Activated CD4-positive, alpha-beta T cell treated with anti-CD3 and anti-CD28 coated beads, Interleukin-2, amount 50 U/mL, for 24 hours (primary cell): ENCODE data around the gene FBXW9.
"Not testable (repeated sequence)": the region's sequence is repeated elsewhere in the genome, so short reads cannot be mapped to it uniquely, and the experiment has no call there.

Source experiments
- DNase-seq, 2 donors: peaks; one replicate each; pipeline ENCODE4 v3.0.0-alpha.2; 2020; ENCODE audit warnings: low read depth in 1 of 2, low spot score in 1 of 2

FBXW9 gene

GRCh38 chr19:12681074-12681987 lies 15.1 kb downstream of the FBXW9 start, which contains the start of gene DHPS:
Gene DHPS, minus strand, starts transcription at chr19:12681880. Its CDS starts 114 bp downstream, at chr19:12681766.
- DNase-seq: peak; percentile 73 to 91

GRCh38 chr19:12680034-12680433 lies 16.4 kb downstream of the FBXW9 start:
- DNase-seq: no peak

- not testable (repeated sequence) for DNase-seq
These were observed 18.4 kb downstream of the FBXW9 start for GRCh38 chr19:12678039-12678438.

- no peak for DNase-seq
These were observed 19.5 kb downstream of the FBXW9 start for GRCh38 chr19:12676928-12677327.

GRCh38 chr19:12676384-12676792 lies 20.0 kb downstream of the FBXW9 start:
- peak; percentile 73 to 86 for DNase-seq

- no peak for DNase-seq
These were observed 20.5 kb downstream of the FBXW9 start for GRCh38 chr19:12675940-12676339.

GRCh38 chr19:12675399-12675798 lies 21.0 kb downstream of the FBXW9 start:
- no peak for DNase-seq

- DNase-seq: no peak
These were observed 23.7 kb downstream of the FBXW9 start for GRCh38 chr19:12672744-12673143.

- DNase-seq: no peak
These were observed 26.1 kb downstream of the FBXW9 start for GRCh38 chr19:12670159-12670928.

- DNase-seq: peak; percentile 63 to 70
These were observed 26.9 kb downstream of the FBXW9 start for GRCh38 chr19:12669270-12670158.

- DNase-seq: peak; percentile 40 to 45
These were observed 27.5 kb downstream of the FBXW9 start for GRCh38 chr19:12668932-12669269.

GRCh38 chr19:12668346-12668745 lies 28.1 kb downstream of the FBXW9 start:
- no peak for DNase-seq

- no peak for DNase-seq
These were observed 28.6 kb downstream of the FBXW9 start for GRCh38 chr19:12667731-12668302.

GRCh38 chr19:12666265-12667048 lies 30.0 kb downstream of the FBXW9 start, which contains the start of the genes MAN2B1 and WDR83:
Gene MAN2B1, minus strand, starts transcription at chr19:12666742. Its CDS starts 41 bp downstream, at chr19:12666701.
Gene WDR83, plus strand, starts transcription at chr19:12666807. Its CDS starts 2,984 bp downstream, at chr19:12669791.
- peak; percentile 61 to 70 for DNase-seq

GRCh38 chr19:12665671-12666264 lies 30.7 kb downstream of the FBXW9 start:
- no peak for DNase-seq

GRCh38 chr19:12665281-12665573 lies 31.2 kb downstream of the FBXW9 start:
- peak in 1 of 2 donors; percentile 39 for DNase-seq

- DNase-seq: no peak
These were observed 31.8 kb downstream of the FBXW9 start for GRCh38 chr19:12664406-12665280.

GRCh38 chr19:12660980-12661379 lies 35.5 kb downstream of the FBXW9 start:
- no peak for DNase-seq
